Neural cell (in vitro differentiated cells): ENCODE data around the gene SDK1.

Experiments used
- EZH2 ChIP-seq: fragments of 200-600, 300-800 bp; shearing (Covaris generic), sonication (generic); IDR thresholded peaks from 2 replicates; pipeline ENCODE4 v1.6.1; 2014; ENCODE audit warnings: antibody characterized with exemption, low read length, borderline replicate concordance, mild to moderate bottlenecking; ENCODE audit not compliant: insufficient read depth, poor library complexity, severe bottlenecking
- RAD21 ChIP-seq: fragments of 450-650 bp; conservative IDR thresholded peaks from 2 replicates; pipeline ENCODE4 v1.6.1; 2014; ENCODE audit warnings: antibody characterized with exemption, mild to moderate bottlenecking, moderate library complexity
- SMC3 ChIP-seq: fragments of 450-650 bp; conservative IDR thresholded peaks from 2 replicates; pipeline ENCODE4 v1.6.1; 2014; ENCODE audit warnings: antibody characterized with exemption, mild to moderate bottlenecking, moderate library complexity; ENCODE audit not compliant: poor library complexity
- TAF1 ChIP-seq: IDR thresholded peaks from 2 replicates; pipeline ENCODE4 v1.6.1; 2012; ENCODE audit warnings: low read depth
- TF ChIP-seq, protein P1 (sequence below): fragments of 450-650 bp; IDR thresholded peaks from 2 replicates; pipeline ENCODE4 v1.5.1; 2014; ENCODE audit warnings: antibody characterized with exemption, mild to moderate bottlenecking, moderate library complexity; ENCODE audit not compliant: poor library complexity, severe bottlenecking

DNA sequence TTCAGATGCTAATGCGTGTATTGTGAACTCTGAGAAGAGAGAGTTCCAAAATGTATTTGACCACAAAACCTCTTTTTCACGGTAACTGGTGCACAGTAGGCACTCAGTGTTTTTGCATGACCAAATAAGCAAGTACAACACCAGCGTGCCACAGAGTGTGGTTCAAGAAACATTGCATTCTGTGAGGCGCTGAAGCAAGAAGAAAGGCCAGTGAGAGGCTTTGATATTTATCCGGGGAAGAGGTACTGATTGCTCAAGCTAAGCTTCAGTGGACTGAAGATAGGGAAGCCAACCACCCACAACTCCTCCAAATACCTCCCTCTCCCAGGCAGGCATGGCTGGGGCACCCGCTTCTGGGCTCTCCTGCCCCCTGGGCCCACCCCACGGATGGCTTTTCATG is 611.2 kb downstream of the SDK1 start:
- TF ChIP-seq, protein P1, sequence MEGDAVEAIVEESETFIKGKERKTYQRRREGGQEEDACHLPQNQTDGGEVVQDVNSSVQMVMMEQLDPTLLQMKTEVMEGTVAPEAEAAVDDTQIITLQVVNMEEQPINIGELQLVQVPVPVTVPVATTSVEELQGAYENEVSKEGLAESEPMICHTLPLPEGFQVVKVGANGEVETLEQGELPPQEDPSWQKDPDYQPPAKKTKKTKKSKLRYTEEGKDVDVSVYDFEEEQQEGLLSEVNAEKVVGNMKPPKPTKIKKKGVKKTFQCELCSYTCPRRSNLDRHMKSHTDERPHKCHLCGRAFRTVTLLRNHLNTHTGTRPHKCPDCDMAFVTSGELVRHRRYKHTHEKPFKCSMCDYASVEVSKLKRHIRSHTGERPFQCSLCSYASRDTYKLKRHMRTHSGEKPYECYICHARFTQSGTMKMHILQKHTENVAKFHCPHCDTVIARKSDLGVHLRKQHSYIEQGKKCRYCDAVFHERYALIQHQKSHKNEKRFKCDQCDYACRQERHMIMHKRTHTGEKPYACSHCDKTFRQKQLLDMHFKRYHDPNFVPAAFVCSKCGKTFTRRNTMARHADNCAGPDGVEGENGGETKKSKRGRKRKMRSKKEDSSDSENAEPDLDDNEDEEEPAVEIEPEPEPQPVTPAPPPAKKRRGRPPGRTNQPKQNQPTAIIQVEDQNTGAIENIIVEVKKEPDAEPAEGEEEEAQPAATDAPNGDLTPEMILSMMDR: no peak
- TF ChIP-seq TAF1 (no peak), SMC3 (no peak), EZH2 (no peak), RAD21 (no peak)
